HG03460 (cell line): ENCODE data around the gene CFL2.
"Not testable (repeated sequence)": the region's sequence is repeated elsewhere in the genome, so short reads cannot be mapped to it uniquely, and the experiment has no call there.

Source experiments
- ATAC-seq: cut with Tn5 transposase; IDR thresholded peaks from one replicate; pipeline ENCODE4 v1.9.1; 2021; ENCODE audit not compliant: unreplicated experiment

The CFL2 gene

GRCh38 chr14:34711796-34712712 is 2.3 kb downstream of the CFL2 start:
- no peak for ATAC-seq

GRCh38 chr14:34711169-34711568 is 3.2 kb downstream of the CFL2 start:
- ATAC-seq = no peak

DNA sequence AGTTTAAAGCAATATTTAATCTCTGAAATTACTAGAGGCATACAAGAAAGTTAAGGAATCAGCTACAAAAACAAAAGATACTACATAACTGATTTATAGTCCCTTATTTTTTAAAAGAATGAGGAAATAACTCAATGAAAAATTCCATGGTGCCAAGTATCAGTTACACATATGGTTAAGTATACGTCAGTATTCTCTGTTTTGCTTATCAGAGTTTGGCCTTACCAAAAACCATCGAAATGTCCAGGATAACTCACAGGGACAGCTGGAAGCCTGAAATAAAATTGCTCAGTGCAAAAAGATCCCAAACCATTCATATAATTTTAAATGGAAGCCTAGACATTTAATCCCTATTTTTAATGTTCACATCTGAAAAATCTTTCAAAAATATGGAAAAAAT is 3.6 kb downstream of the CFL2 start:
- ATAC-seq = no peak

- no peak for ATAC-seq
These were observed 4.4 kb downstream of the CFL2 start for GRCh38 chr14:34710006-34710405.

DNA sequence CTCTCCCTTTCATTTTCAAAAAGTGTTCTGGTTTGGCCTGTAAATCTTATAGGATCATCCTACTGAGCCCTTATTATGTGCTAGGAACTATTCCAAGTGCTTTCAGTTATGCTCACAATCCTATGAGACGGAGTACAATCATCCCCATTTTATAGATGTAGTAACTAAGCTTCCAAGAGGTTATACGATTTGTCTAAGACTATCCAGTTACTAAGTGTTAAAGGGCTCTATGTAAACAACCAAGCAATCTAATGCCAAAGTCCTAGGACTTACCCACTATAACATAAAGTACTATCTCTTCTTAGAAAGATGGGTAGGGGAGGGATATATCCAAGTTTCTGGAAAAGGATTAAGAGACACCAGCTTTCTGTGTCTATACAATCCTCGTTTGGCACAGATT is 6.7 kb downstream of the CFL2 start:
- no peak for ATAC-seq

DNA sequence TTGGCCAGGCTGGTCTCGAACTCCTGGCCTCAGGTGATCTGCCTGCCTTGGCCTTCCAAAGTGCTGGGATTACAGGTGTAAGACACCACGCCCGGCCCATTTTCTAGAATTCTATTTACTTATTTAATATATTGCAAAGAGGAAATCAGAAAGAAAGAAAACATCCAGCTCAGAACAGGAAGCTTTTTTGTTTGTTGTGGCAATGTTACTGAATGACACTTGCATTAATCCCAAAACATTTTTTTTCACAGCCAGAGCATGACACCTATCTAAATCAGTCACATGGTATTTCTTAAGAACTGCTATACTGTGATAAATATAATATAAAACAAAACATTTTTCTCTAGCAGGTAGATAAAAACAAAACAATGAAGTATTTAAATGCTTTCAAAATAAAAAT is 12.6 kb downstream of the CFL2 start:
- ATAC-seq = no peak

- ATAC-seq = no peak
These were observed 13.7 kb downstream of the CFL2 start for GRCh38 chr14:34700622-34701130.

GRCh38 chr14:34699873-34700621 is 14.3 kb downstream of the CFL2 start:
- ATAC-seq = no peak

GRCh38 chr14:34694216-34694615 is 20.2 kb downstream of the CFL2 start:
- not testable (repeated sequence) for ATAC-seq

GRCh38 chr14:34693228-34693939 is 21.0 kb downstream of the CFL2 start:
- ATAC-seq = no peak

DNA sequence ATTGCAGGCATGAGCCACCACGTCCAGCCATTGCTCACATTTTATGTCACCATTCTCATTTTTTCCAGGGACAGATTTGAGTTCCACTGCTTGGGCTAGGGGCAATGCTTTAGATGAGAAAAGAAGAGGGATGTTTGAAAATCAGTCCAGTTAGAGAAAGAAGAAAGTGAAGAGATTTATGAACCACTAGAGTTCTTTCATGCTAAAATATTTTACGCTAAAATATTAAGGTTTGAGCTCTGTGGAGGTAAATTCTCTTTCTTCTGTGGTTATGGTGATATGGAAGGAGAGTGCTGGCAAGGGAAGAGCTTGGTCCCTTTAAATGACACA is 21.5 kb downstream of the CFL2 start:
- ATAC-seq = no peak

- no peak for ATAC-seq
These were observed 22.0 kb downstream of the CFL2 start for GRCh38 chr14:34692348-34692747.

GRCh38 chr14:34691206-34691605 is 23.2 kb downstream of the CFL2 start:
- no peak for ATAC-seq

GRCh38 chr14:34688470-34689206 is 25.8 kb downstream of the CFL2 start:
- no peak for ATAC-seq

GRCh38 chr14:34685819-34686428 is 28.5 kb downstream of the CFL2 start:
- ATAC-seq = no peak

DNA sequence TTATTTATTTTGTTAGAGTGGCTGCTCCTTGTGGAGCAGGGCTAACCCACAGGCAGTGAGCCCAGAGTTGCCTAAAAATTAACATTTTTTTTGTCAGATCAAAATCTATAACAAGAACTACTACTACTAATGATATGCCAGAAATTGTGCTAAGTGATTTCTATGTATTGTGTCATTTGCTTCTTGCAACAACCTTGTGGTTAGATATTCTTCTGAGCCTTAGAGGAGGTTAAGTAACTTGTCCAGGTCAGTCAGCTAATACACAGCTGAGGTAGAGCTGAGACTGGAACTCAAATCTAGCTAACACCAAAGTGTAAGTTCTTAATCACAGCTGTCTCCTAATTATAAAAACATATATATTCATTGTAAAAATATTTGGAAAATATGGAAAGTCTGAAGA is 29.8 kb downstream of the CFL2 start:
- no peak for ATAC-seq

- no peak for ATAC-seq
These were observed 31.5 kb downstream of the CFL2 start for GRCh38 chr14:34682787-34683321.

GRCh38 chr14:34680806-34681479 is 33.5 kb downstream of the CFL2 start:
- ATAC-seq = no peak

GRCh38 chr14:34678735-34679134 is 35.7 kb downstream of the CFL2 start:
- ATAC-seq = no peak

- no peak for ATAC-seq
These were observed 36.1 kb downstream of the CFL2 start for GRCh38 chr14:34678306-34678705.
